Measurements from ENCODE around the gene RETREG2.

DNA sequence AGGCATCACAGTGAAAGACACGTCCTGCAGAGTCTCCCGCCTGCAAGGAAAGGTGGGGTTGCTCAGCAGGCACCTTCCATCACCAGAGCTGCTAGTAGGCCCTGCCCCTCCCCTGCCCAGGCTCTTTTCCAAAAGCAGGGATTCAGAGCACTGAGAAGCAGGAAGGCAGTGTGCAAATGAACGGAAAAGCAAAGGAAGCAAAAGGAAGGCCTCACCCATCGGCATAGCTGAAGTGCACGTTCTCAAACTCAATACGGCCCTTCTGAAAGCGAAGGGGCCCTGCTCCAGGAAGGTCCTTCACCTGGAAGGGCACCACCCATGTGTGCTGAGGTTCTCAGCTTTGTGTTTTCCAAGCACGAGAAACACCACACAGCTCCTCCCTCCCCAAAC lies 34.9 kb downstream of the RETREG2 start:
- TF ChIP-seq POLR2AphosphoS5 (IDR thresholded peaks at IDR 0.05) = no peak
- TF ChIP-seq CTCF (IDR thresholded peaks at IDR 0.05) = no peak
- TF ChIP-seq POLR2A (IDR thresholded peaks at IDR 0.05) = no peak

Data from transverse colon (tissue), 4 donors.